WTC11 (cell line): ENCODE measurements around the gene HOMER1. TPM values are rescaled to one million over a fixed set of nuclear protein-coding genes. Genes with fewer than 3 reads are reported as not detected.
A peak's percentile ranks its signal among the peaks of the same experiment; 100 is the strongest.

Source experiments
- ATAC-seq: fragments of 200-7000 bp; cut with Tn5 transposase; 2 replicates; pipeline ENCODE4 v1.10.0; 2021; ENCODE audit warnings: mild to moderate bottlenecking, moderate library complexity
- CTCF ChIA-PET: fragments of 300-600 bp; sonication (Branson Sonifier 250); formaldehyde crosslinking; loops from one replicate; lab custom pipeline; 2021; ENCODE audit warnings: antibody characterized with exemption; lab: Charles Lee
- POLR2A ChIA-PET: fragments of 350-600 bp; sonication (Branson Sonifier 250); formaldehyde crosslinking; loops from one replicate; lab custom pipeline; 2021; ENCODE audit warnings: antibody characterized with exemption; lab: Charles Lee
- DNase-seq: peaks from one replicate; pipeline ENCODE4 v3.0.0; 2021; ENCODE audit warnings: low spot score
- H3K27ac Mint-ChIP-seq: 2 replicates; pipeline ENCODE4 v1.8.0; 2021; ENCODE audit warnings: mixed read lengths
- H3K27me3 Mint-ChIP-seq: 2 replicates; pipeline ENCODE4 v1.8.0; 2021; ENCODE audit warnings: low read depth, mild to moderate bottlenecking, moderate library complexity, mixed read lengths
- H3K36me3 Mint-ChIP-seq: 2 replicates; pipeline ENCODE4 v1.8.0; 2021; ENCODE audit warnings: mixed read lengths
- H3K4me1 Mint-ChIP-seq: 2 replicates; pipeline ENCODE4 v1.8.0; 2022; ENCODE audit warnings: mixed read lengths
- H3K4me3 Mint-ChIP-seq: 2 replicates; pipeline ENCODE4 v1.8.0; 2021; ENCODE audit warnings: mild to moderate bottlenecking, moderate library complexity, mixed read lengths
- H3K9me3 Mint-ChIP-seq: 2 replicates; pipeline ENCODE4 v1.8.0; 2021; ENCODE audit warnings: mixed read lengths
- EMX1 ChIP-seq: fragments of 250-450 bp; sonication (Bioruptor Pico); IDR thresholded peaks from 2 replicates; pipeline ENCODE4 v1.8.0; 2021; ENCODE audit warnings: mild to moderate bottlenecking
- FOXP1 ChIP-seq: sonication (generic); formaldehyde crosslinking; IDR thresholded peaks from 2 replicates; pipeline ENCODE4 v1.8.0; 2022; ENCODE audit warnings: missing genetic modification reagents, mild to moderate bottlenecking, moderate library complexity, borderline replicate concordance
- GTF2I ChIP-seq: fragments of 250-450 bp; sonication (Bioruptor Pico); conservative IDR thresholded peaks from 2 replicates; pipeline ENCODE4 v1.4.0; 2021; ENCODE audit warnings: mild to moderate bottlenecking
- MYBL2 ChIP-seq: sonication (generic); formaldehyde crosslinking; IDR thresholded peaks from 2 replicates; pipeline ENCODE4 v1.8.1; 2023; ENCODE audit warnings: mild to moderate bottlenecking, moderate library complexity, missing genetic modification reagents
- NR1H2 ChIP-seq: sonication (generic); formaldehyde crosslinking; IDR thresholded peaks from 2 replicates; pipeline ENCODE4 v1.9.0; 2021; ENCODE audit warnings: mild to moderate bottlenecking, moderate library complexity, missing genetic modification reagents
- TEAD1 ChIP-seq: sonication (generic); formaldehyde crosslinking; IDR thresholded peaks from 2 replicates; pipeline ENCODE4 v1.8.0; 2022; ENCODE audit warnings: mild to moderate bottlenecking, missing genetic modification reagents
- TEAD4 ChIP-seq: sonication (generic); formaldehyde crosslinking; IDR thresholded peaks from 2 replicates; pipeline ENCODE4 v1.8.0; 2022; ENCODE audit warnings: mild to moderate bottlenecking, missing genetic modification reagents
- ZNF232 ChIP-seq: sonication (generic); formaldehyde crosslinking; IDR thresholded peaks from 2 replicates; pipeline ENCODE4 v1.8.0; 2022; ENCODE audit warnings: mild to moderate bottlenecking, missing genetic modification reagents
- ZNF263 ChIP-seq: sonication (generic); formaldehyde crosslinking; IDR thresholded peaks from 2 replicates; pipeline ENCODE4 v1.8.1; 2022; ENCODE audit warnings: low read depth, mild to moderate bottlenecking, moderate library complexity, missing genetic modification reagents
- ZNF396 ChIP-seq: fragments of 250-450 bp; sonication (Bioruptor Pico); IDR thresholded peaks from 2 replicates; pipeline ENCODE4 v1.8.0; 2021; ENCODE audit warnings: mild to moderate bottlenecking, moderate library complexity, borderline replicate concordance
- ZNF423 ChIP-seq: fragments of 250-450 bp; sonication (Bioruptor Pico); IDR thresholded peaks from 2 replicates; pipeline ENCODE4 v2.1.2; 2022; ENCODE audit warnings: mild to moderate bottlenecking, moderate library complexity
- total RNA-seq: library from RNA; stranded (reverse); gene quantifications from 3 replicates; pipeline ENCODE4 v1.2.3, GENCODE V29; 2021
- TF ChIP-seq, protein P1 (sequence below): sonication (generic); formaldehyde crosslinking; IDR thresholded peaks from 2 replicates; pipeline ENCODE4 v1.8.1; 2023; ENCODE audit warnings: mild to moderate bottlenecking, missing genetic modification reagents, borderline replicate concordance
- TF ChIP-seq, protein P2 (sequence below): fragments of 250-450 bp; sonication (Bioruptor Pico); IDR thresholded peaks from 2 replicates; pipeline ENCODE4 v1.9.0; 2021; ENCODE audit warnings: moderate library complexity, mild to moderate bottlenecking, inconsistent platforms, borderline replicate concordance
- TF ChIP-seq, protein P3 (sequence below): sonication (generic); formaldehyde crosslinking; IDR thresholded peaks from 2 replicates; pipeline ENCODE4 v1.8.1; 2022; ENCODE audit warnings: low read depth, mild to moderate bottlenecking, moderate library complexity, missing genetic modification reagents, borderline replicate concordance
- TF ChIP-seq, protein P4 (sequence below): sonication (generic); formaldehyde crosslinking; IDR thresholded peaks from 2 replicates; pipeline ENCODE4 v1.8.0; 2023; ENCODE audit warnings: mild to moderate bottlenecking, missing genetic modification reagents
- TF ChIP-seq, protein P5 (sequence below): sonication (generic); formaldehyde crosslinking; IDR thresholded peaks from 2 replicates; pipeline ENCODE4 v1.8.1; 2022; ENCODE audit warnings: mild to moderate bottlenecking, missing genetic modification reagents, moderate library complexity, borderline replicate concordance

Gene HOMER1
- total RNA-seq, 1 experiment from 2014 or later = 37.6 TPM

DNA sequence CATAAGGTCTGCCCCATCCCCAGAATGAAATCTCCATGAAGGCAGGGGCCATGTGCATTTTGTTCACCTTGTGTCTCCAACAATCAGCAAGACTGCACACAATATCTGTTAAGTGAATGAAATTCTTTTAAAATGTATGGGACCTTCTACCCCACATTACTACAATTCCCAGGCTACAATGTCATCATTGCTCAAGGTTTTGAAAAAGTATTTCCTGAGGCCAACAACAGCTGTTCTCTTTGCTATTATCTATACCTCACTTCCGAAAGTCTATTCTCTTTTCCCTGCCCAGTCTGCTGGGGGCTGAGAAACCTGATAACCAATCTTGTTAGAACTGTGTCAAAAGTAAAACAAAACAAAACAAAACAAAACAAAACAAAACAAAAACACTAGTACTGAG is 29.2 kb downstream of the HOMER1 start:
- no peak overlapping the region for H3K4me3 Mint-ChIP-seq
- H3K27ac Mint-ChIP-seq = no peak overlapping the region
- DNase-seq (no peak), ATAC-seq (no peak)
- peaks cover 4% of the 10 kb centered on the region; the same call in 1 of the 2 replicates for H3K9me3 Mint-ChIP-seq
- peaks cover 27% of the 10 kb centered on the region for H3K4me1 Mint-ChIP-seq
- H3K27me3 Mint-ChIP-seq = no peaks in the 10 kb centered on the region
- ChIA-PET POLR2A (no interaction called here), CTCF (no interaction called here)
- peaks cover 6% of the 10 kb centered on the region; the same call in 1 of the 2 replicates for H3K36me3 Mint-ChIP-seq
- no peak for TF ChIP-seq TEAD4 (CRISPR knock-in tag)
- TF ChIP-seq GTF2I (CRISPR knock-in tag) = no peak
- TF ChIP-seq ZNF232 = no peak
- TF ChIP-seq, protein P1, sequence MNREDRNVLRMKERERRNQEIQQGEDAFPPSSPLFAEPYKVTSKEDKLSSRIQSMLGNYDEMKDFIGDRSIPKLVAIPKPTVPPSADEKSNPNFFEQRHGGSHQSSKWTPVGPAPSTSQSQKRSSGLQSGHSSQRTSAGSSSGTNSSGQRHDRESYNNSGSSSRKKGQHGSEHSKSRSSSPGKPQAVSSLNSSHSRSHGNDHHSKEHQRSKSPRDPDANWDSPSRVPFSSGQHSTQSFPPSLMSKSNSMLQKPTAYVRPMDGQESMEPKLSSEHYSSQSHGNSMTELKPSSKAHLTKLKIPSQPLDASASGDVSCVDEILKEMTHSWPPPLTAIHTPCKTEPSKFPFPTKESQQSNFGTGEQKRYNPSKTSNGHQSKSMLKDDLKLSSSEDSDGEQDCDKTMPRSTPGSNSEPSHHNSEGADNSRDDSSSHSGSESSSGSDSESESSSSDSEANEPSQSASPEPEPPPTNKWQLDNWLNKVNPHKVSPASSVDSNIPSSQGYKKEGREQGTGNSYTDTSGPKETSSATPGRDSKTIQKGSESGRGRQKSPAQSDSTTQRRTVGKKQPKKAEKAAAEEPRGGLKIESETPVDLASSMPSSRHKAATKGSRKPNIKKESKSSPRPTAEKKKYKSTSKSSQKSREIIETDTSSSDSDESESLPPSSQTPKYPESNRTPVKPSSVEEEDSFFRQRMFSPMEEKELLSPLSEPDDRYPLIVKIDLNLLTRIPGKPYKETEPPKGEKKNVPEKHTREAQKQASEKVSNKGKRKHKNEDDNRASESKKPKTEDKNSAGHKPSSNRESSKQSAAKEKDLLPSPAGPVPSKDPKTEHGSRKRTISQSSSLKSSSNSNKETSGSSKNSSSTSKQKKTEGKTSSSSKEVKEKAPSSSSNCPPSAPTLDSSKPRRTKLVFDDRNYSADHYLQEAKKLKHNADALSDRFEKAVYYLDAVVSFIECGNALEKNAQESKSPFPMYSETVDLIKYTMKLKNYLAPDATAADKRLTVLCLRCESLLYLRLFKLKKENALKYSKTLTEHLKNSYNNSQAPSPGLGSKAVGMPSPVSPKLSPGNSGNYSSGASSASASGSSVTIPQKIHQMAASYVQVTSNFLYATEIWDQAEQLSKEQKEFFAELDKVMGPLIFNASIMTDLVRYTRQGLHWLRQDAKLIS = no peak

DNA sequence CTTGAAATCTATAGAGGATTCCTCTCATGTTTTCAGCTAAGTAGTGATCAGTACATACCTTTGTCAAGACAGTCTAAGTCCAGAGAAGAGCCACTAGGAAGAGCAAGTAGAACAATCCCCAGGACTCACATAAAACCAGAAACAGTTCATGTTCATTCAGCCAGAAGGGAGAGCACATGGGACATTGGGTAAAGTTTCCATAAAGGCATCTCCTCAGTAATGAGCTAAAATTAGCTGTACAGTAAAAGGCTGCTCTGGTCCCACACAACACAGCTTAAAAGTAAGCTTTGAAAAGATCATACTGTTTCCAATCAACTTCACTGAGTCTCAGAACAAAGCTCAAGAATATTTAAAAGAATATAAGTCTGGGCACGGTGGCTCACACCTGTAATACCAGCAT is 32.4 kb downstream of the HOMER1 start:
- no peak for ATAC-seq
- peaks cover 6% of the 10 kb centered on the region; the same call in 1 of the 2 replicates for H3K36me3 Mint-ChIP-seq
- no peak overlapping the region for H3K4me3 Mint-ChIP-seq
- H3K9me3 Mint-ChIP-seq = peaks cover 4% of the 10 kb centered on the region; the same call in 1 of the 2 replicates
- ChIA-PET CTCF (no interaction called here), POLR2A (interaction anchor here (0.6 kb wide), 2 partner anchors 278 to 571 kb away, joined by 3 to 4 read pairs; no protein-coding TSS in a partner anchor)
- TF ChIP-seq FOXP1 (CRISPR knock-in tag) (no peak), MYBL2 (CRISPR knock-in tag) (no peak), NR1H2 (CRISPR knock-in tag) (no peak), TEAD1 (CRISPR knock-in tag) (no peak), ZNF396 (CRISPR knock-in tag) (no peak), ZNF423 (CRISPR knock-in tag) (no peak), ZNF263 (CRISPR knock-in tag) (no peak), EMX1 (CRISPR knock-in tag) (no peak)
- TF ChIP-seq, protein P2, sequence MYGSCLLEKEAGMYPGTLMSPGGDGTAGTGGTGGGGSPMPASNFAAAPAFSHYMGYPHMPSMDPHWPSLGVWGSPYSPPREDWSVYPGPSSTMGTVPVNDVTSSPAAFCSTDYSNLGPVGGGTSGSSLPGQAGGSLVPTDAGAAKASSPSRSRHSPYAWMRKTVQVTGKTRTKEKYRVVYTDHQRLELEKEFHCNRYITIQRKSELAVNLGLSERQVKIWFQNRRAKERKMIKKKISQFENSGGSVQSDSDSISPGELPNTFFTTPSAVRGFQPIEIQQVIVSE (CRISPR knock-in tag) = no peak
- TF ChIP-seq, protein P3, sequence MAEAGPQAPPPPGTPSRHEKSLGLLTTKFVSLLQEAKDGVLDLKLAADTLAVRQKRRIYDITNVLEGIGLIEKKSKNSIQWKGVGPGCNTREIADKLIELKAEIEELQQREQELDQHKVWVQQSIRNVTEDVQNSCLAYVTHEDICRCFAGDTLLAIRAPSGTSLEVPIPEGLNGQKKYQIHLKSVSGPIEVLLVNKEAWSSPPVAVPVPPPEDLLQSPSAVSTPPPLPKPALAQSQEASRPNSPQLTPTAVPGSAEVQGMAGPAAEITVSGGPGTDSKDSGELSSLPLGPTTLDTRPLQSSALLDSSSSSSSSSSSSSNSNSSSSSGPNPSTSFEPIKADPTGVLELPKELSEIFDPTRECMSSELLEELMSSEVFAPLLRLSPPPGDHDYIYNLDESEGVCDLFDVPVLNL = no peak
- TF ChIP-seq, protein P4, sequence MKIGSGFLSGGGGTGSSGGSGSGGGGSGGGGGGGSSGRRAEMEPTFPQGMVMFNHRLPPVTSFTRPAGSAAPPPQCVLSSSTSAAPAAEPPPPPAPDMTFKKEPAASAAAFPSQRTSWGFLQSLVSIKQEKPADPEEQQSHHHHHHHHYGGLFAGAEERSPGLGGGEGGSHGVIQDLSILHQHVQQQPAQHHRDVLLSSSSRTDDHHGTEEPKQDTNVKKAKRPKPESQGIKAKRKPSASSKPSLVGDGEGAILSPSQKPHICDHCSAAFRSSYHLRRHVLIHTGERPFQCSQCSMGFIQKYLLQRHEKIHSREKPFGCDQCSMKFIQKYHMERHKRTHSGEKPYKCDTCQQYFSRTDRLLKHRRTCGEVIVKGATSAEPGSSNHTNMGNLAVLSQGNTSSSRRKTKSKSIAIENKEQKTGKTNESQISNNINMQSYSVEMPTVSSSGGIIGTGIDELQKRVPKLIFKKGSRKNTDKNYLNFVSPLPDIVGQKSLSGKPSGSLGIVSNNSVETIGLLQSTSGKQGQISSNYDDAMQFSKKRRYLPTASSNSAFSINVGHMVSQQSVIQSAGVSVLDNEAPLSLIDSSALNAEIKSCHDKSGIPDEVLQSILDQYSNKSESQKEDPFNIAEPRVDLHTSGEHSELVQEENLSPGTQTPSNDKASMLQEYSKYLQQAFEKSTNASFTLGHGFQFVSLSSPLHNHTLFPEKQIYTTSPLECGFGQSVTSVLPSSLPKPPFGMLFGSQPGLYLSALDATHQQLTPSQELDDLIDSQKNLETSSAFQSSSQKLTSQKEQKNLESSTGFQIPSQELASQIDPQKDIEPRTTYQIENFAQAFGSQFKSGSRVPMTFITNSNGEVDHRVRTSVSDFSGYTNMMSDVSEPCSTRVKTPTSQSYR (CRISPR knock-in tag) = no peak
- TF ChIP-seq, protein P5, sequence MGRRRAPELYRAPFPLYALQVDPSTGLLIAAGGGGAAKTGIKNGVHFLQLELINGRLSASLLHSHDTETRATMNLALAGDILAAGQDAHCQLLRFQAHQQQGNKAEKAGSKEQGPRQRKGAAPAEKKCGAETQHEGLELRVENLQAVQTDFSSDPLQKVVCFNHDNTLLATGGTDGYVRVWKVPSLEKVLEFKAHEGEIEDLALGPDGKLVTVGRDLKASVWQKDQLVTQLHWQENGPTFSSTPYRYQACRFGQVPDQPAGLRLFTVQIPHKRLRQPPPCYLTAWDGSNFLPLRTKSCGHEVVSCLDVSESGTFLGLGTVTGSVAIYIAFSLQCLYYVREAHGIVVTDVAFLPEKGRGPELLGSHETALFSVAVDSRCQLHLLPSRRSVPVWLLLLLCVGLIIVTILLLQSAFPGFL = no peak
- DNase-seq = no peak
- H3K4me1 Mint-ChIP-seq = peaks cover 45% of the 10 kb centered on the region
- H3K27me3 Mint-ChIP-seq = no peaks in the 10 kb centered on the region
- H3K27ac Mint-ChIP-seq = peak overlapping the region; percentile 43
